SU-DHL-6 (cell line): ENCODE data around the gene ACER1.

Experiments used
- H2AFZ ChIP-seq: fragments of 200-600 bp; sonication (generic); 2 replicates; pipeline ENCODE4 v1.6.1; 2014; ENCODE audit warnings: low read depth, mild to moderate bottlenecking, moderate library complexity, mixed read lengths, antibody characterized with exemption, low read length; ENCODE audit not compliant: severe bottlenecking
- H3F3A ChIP-seq: fragments of 200-600 bp; shearing (Covaris generic); 2 replicates; pipeline ENCODE4 v1.6.0; 2016; ENCODE audit warnings: antibody characterized with exemption, mild to moderate bottlenecking; ENCODE audit not compliant: insufficient read depth
- H3K27ac ChIP-seq: fragments of 200-600 bp; sonication (generic); 2 replicates; pipeline ENCODE4 v1.5.1; 2016; ENCODE audit warnings: low read depth, mild to moderate bottlenecking, low read length, moderate library complexity, mixed read lengths
- H3K27me3 ChIP-seq: fragments of 200-600 bp; sonication (generic), shearing (Covaris generic); 2 replicates; pipeline ENCODE4 v1.6.0; 2014; ENCODE audit warnings: mild to moderate bottlenecking, low read length
- H3K36me3 ChIP-seq: fragments of 200-600 bp; sonication (generic); 2 replicates; pipeline ENCODE4 v1.6.1; 2014; ENCODE audit warnings: mild to moderate bottlenecking, low read length, mixed read lengths
- H3K4me2 ChIP-seq: fragments of 300-600, 200-600 bp; shearing (Covaris generic), sonication (generic); 2 replicates; pipeline ENCODE4 v1.6.0; 2014; ENCODE audit warnings: low read length, low read depth, mild to moderate bottlenecking; ENCODE audit not compliant: poor library complexity, severe bottlenecking
- H3K4me3 ChIP-seq: fragments of 200-600 bp; sonication (generic); 2 replicates; pipeline ENCODE4 v1.5.1; 2014; ENCODE audit warnings: antibody characterized with exemption, low read length, mild to moderate bottlenecking, mixed read lengths; ENCODE audit not compliant: insufficient read depth, poor library complexity, severe bottlenecking
- H3K79me2 ChIP-seq: fragments of 200-600 bp; sonication (generic); 2 replicates; pipeline ENCODE4 v1.6.1; 2014; ENCODE audit warnings: mild to moderate bottlenecking, low read length, moderate library complexity; ENCODE audit not compliant: insufficient read depth
- H3K9ac ChIP-seq: fragments of 200-600 bp; sonication (generic); 2 replicates; pipeline ENCODE4 v1.7.0; 2014; ENCODE audit warnings: mild to moderate bottlenecking, low read length
- H3K9me2 ChIP-seq: fragments of 200-600 bp; sonication (generic); replicated peaks from 2 replicates; pipeline ENCODE4 v1.6.1; 2014; ENCODE audit warnings: low read length; ENCODE audit not compliant: insufficient read depth
- H3K9me3 ChIP-seq: fragments of 200-600 bp; sonication (generic); 2 replicates; pipeline ENCODE4 v1.6.1; 2014; ENCODE audit warnings: low read length, mixed read lengths; ENCODE audit not compliant: insufficient read depth
- H4K20me1 ChIP-seq: fragments of 200-600 bp; sonication (generic); 2 replicates; pipeline ENCODE4 v1.6.1; 2014; ENCODE audit warnings: low read depth, mild to moderate bottlenecking, antibody characterized with exemption, low read length, moderate library complexity, mixed read lengths
- CTCF ChIP-seq: fragments of 200-600 bp; sonication (generic); IDR thresholded peaks from one replicate; pipeline ENCODE4 v1.5.1; 2017; ENCODE audit warnings: antibody characterized with exemption, mild to moderate bottlenecking, low read length, moderate library complexity; ENCODE audit not compliant: insufficient read depth, poor library complexity, severe bottlenecking
- EZH2phosphoT487 ChIP-seq: fragments of 200-600 bp; sonication (generic), shearing (Covaris generic); conservative IDR thresholded peaks from 2 replicates; pipeline ENCODE4 v1.6.1; 2018; ENCODE audit warnings: mild to moderate bottlenecking, antibody characterized with exemption, low read length, moderate library complexity, mixed read lengths

ACER1 gene

DNA sequence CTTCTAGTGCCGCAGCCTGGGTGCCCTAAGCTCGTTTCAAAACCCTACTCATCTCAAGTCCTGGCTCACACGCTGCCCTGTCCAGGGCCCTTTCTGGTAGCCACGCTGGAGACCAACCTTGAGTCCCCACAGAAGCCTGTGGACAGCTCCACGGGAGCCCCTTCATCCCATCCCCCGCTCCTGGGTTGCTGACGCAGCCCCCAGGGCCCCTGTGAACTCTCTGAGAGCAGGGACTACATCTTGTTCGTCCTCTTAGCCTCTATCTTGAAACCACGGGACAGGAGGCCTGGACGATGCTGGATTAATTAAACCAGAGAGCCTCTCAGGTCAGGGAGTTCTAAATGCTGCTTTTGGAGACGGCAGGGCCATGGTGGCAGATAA, 61.0 kb downstream of the ACER1 start:
- no peak for TF ChIP-seq EZH2phosphoT487
- Histone ChIP-seq H3K27me3 (no peaks in the 10 kb centered on the region), H3K9ac (no peak overlapping the region), H2AFZ (no peak overlapping the region), H3K4me3 (no peak overlapping the region), H3K9me3 (no peaks in the 10 kb centered on the region), H4K20me1 (peaks cover 5% of the 10 kb centered on the region; the same call in 1 of the 2 replicates), H3K9me2 (no peaks in the 10 kb centered on the region), H3K27ac (no peak overlapping the region), H3K36me3 (peaks cover 4% of the 10 kb centered on the region), H3K79me2 (peaks cover 88% of the 10 kb centered on the region), H3K4me2 (no peak overlapping the region), H3F3A (no peaks in the 10 kb centered on the region)

DNA sequence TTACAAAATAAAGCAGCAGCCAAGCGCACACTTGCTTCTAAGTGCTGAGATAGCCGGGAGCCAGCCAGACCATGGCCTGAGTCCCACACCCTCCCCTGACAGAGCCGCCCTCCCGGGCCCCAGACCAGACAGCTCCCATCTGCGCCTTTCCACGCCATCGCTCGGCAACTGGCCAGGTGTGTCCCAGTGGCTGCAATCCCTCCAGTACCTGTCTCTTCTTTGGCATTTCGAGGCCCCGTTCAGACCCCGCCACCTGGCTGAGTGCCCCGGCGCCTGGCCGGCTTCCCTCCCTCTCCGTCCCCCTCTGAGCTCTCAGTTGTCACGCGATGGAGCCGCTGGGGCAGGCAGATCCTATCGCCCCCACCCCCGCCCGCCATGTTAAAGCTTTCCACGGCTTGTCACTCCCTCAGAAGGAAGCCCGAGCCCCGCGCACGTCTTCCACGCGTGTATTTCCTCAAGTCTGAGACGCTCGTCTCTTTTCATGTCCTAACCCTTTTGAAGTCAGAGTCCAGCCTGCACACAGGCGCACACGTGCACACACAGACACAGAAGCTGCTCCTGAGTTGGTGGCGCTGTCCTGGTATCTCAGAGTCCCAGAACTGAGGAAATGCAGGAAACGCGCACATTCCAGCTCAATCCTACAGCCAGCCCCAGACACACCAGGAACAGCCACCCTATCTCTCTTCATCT, 61.5 kb downstream of the ACER1 start:
- no peak overlapping the region for H3K4me3 ChIP-seq
- peaks cover 5% of the 10 kb centered on the region; the same call in 1 of the 2 replicates for H4K20me1 ChIP-seq

GRCh38 chr19:6271251-6271650, 62.2 kb downstream of the ACER1 start:
- Histone ChIP-seq H3K9me2 (no peaks in the 10 kb centered on the region), H2AFZ (no peak overlapping the region), H3K9me3 (no peaks in the 10 kb centered on the region), H3F3A (no peaks in the 10 kb centered on the region), H3K27ac (no peak overlapping the region), H4K20me1 (peaks cover 8% of the 10 kb centered on the region; the same call in 1 of the 2 replicates), H3K9ac (no peak overlapping the region), H3K79me2 (peaks cover 77% of the 10 kb centered on the region), H3K4me3 (no peak overlapping the region), H3K4me2 (no peak overlapping the region), H3K27me3 (no peaks in the 10 kb centered on the region), H3K36me3 (peaks cover 4% of the 10 kb centered on the region)
- TF ChIP-seq CTCF: no peak
- TF ChIP-seq EZH2phosphoT487: no peak

More for the DNA sequence above, 61.5 kb downstream of the ACER1 start:
- Histone ChIP-seq H3K27me3 (no peaks in the 10 kb centered on the region), H3K9ac (no peak overlapping the region), H3K79me2 (peaks cover 83% of the 10 kb centered on the region), H3K27ac (no peak overlapping the region), H3K9me3 (no peaks in the 10 kb centered on the region), H3K9me2 (no peaks in the 10 kb centered on the region), H3K36me3 (peaks cover 4% of the 10 kb centered on the region), H2AFZ (no peak overlapping the region), H3F3A (no peaks in the 10 kb centered on the region), H3K4me2 (no peak overlapping the region)
- no peak for TF ChIP-seq CTCF
- TF ChIP-seq EZH2phosphoT487: no peak

- peaks cover 8% of the 10 kb centered on the region; the same call in 1 of the 2 replicates for H4K20me1 ChIP-seq
- H3K36me3 ChIP-seq: peaks cover 4% of the 10 kb centered on the region
- H3F3A ChIP-seq: no peaks in the 10 kb centered on the region
- H3K27me3 ChIP-seq: no peaks in the 10 kb centered on the region
- no peak overlapping the region for H3K4me3 ChIP-seq
- no peak overlapping the region for H3K27ac ChIP-seq
- peaks cover 76% of the 10 kb centered on the region for H3K79me2 ChIP-seq
- no peak for TF ChIP-seq EZH2phosphoT487
- TF ChIP-seq CTCF: no peak
- H3K4me2 ChIP-seq: no peak overlapping the region
- no peak overlapping the region for H2AFZ ChIP-seq
- H3K9me3 ChIP-seq: no peaks in the 10 kb centered on the region
- H3K9me2 ChIP-seq: no peaks in the 10 kb centered on the region
- no peak overlapping the region for H3K9ac ChIP-seq
These were observed 62.6 kb downstream of the ACER1 start for GRCh38 chr19:6270822-6271221.
